ENCODE data around the gene MOB4. TPM values are rescaled to one million over a fixed set of nuclear protein-coding genes. Genes with fewer than 3 reads are reported as not detected.

The MOB4 gene
- total RNA-seq, 2 donors from 2014 or later, result 20.9 to 21.6 TPM

Other genes with a start within 250 kb of the MOB4 start
- 100 to 1,000 TPM; 114 to 141 TPM for gene ANKRD44, start 205.3 kb upstream of the MOB4 start, total RNA-seq
- 100 to 1,000 TPM; 272 to 284 TPM for gene SF3B1, start 81.0 kb upstream of the MOB4 start, total RNA-seq
- 10 to 100 TPM; 24.0 to 25.6 TPM for gene COQ10B, start 62.5 kb upstream of the MOB4 start, total RNA-seq
- 100 to 1,000 TPM; 635 to 720 TPM for gene HSPD1, start 16.2 kb upstream of the MOB4 start, total RNA-seq
- 10 to 100 TPM; 64.9 to 75.0 TPM for gene HSPE1, start 15.7 kb upstream of the MOB4 start, total RNA-seq
- not detected for gene RFTN2, start 159.5 kb downstream of the MOB4 start, total RNA-seq
- 10 to 100 TPM in 1 of 2 donors, 1 to 10 TPM in 1; 9.2 to 10.6 TPM for gene MARS2, start 189.3 kb downstream of the MOB4 start, total RNA-seq

All from activated T-cell treated with anti-CD3 and anti-CD28 coated beads, Interleukin-2, amount 50 U/mL, for 72 hours (primary cell).